RCC 7860 (cell line): ENCODE results near the gene SMIM7.
"Not testable (repeated sequence)": the region's sequence is repeated elsewhere in the genome, so short reads cannot be mapped to it uniquely, and the experiment has no call there.

Experiments
- DNase-seq: peaks from one replicate; pipeline ENCODE4 v3.0.0-alpha.2; 2015; ENCODE audit warnings: low spot score
- FAIRE-seq: peaks from 2 replicates; lab custom pipeline; 2012; peaks lifted over from hg19 to GRCh38; lab: Jason Lieb, UNC

The SMIM7 gene

GRCh38 chr19:16655727-16656126 lies 4.2 kb downstream of the SMIM7 start:
- FAIRE-seq (no peak), DNase-seq (no peak)

GRCh38 chr19:16654627-16655026 lies 5.3 kb downstream of the SMIM7 start:
- FAIRE-seq, result no peak
- no peak for DNase-seq

- FAIRE-seq (no peak), DNase-seq (no peak)
These were observed 5.8 kb downstream of the SMIM7 start for GRCh38 chr19:16654140-16654539.

- no peak for FAIRE-seq
- no peak for DNase-seq
These were observed 7.1 kb downstream of the SMIM7 start for GRCh38 chr19:16652854-16653253.

- not testable (repeated sequence) for FAIRE-seq, DNase-seq
These were observed 8.3 kb downstream of the SMIM7 start for GRCh38 chr19:16651421-16652188.

GRCh38 chr19:16650821-16651220 lies 9.1 kb downstream of the SMIM7 start:
- FAIRE-seq, result no peak
- no peak for DNase-seq

- no peak for DNase-seq
- FAIRE-seq, result no peak
These were observed 10.2 kb downstream of the SMIM7 start for GRCh38 chr19:16649734-16650133.

- DNase-seq (no peak), FAIRE-seq (no peak)
These were observed 14.8 kb downstream of the SMIM7 start for GRCh38 chr19:16645140-16645539.

- DNase-seq (no peak), FAIRE-seq (no peak)
These were observed 18.2 kb downstream of the SMIM7 start for GRCh38 chr19:16641695-16642094.

GRCh38 chr19:16640951-16641350 lies 19.0 kb downstream of the SMIM7 start:
- FAIRE-seq (no peak), DNase-seq (no peak)

- DNase-seq (no peak), FAIRE-seq (no peak)
These were observed 21.3 kb downstream of the SMIM7 start for GRCh38 chr19:16638666-16639065.

GRCh38 chr19:16637535-16637934 lies 22.4 kb downstream of the SMIM7 start:
- no peak for FAIRE-seq

GRCh38 chr19:16631465-16631864 lies 28.5 kb downstream of the SMIM7 start:
- FAIRE-seq, result no peak
- DNase-seq, result no peak

More at GRCh38 chr19:16637535-16637934, 22.4 kb downstream of the SMIM7 start:
- DNase-seq, result no peak

GRCh38 chr19:16628984-16629691 lies 30.8 kb downstream of the SMIM7 start:
- FAIRE-seq, result no peak

GRCh38 chr19:16628183-16628983 lies 31.6 kb downstream of the SMIM7 start, which contains the start of gene MED26:
MED26 (minus strand) TSS chr19:16628204; CDS start chr19:16627943, 261 bp downstream.
- FAIRE-seq (no peak), DNase-seq (peak; percentile 72)

More at GRCh38 chr19:16628984-16629691, 30.8 kb downstream of the SMIM7 start:
- DNase-seq, result no peak

- no peak for DNase-seq
These were observed 32.1 kb downstream of the SMIM7 start for GRCh38 chr19:16627928-16628182.

GRCh38 chr19:16627193-16627927 lies 32.6 kb downstream of the SMIM7 start:
- FAIRE-seq, result no peak
- DNase-seq, result no peak

More at GRCh38 chr19:16627928-16628182, 32.1 kb downstream of the SMIM7 start:
- no peak for FAIRE-seq

- FAIRE-seq (no peak), DNase-seq (no peak)
These were observed 33.1 kb downstream of the SMIM7 start for GRCh38 chr19:16626796-16627192.

GRCh38 chr19:16625163-16625958 lies 34.6 kb downstream of the SMIM7 start:
- FAIRE-seq (no peak), DNase-seq (no peak)

GRCh38 chr19:16624236-16624635 lies 35.7 kb downstream of the SMIM7 start:
- DNase-seq (no peak), FAIRE-seq (no peak)
